Activated naive CD8-positive, alpha-beta T cell treated with anti-CD3 and anti-CD28 coated beads, Interleukin-2, amount 50 U/mL, for 16 hours (primary cell): ENCODE measurements around the gene PHOX2A.

Source experiments
- DNase-seq: peaks from one replicate; pipeline ENCODE4 v3.0.0-alpha.2; 2020; ENCODE audit warnings: low read depth, low spot score

PHOX2A gene

DNA sequence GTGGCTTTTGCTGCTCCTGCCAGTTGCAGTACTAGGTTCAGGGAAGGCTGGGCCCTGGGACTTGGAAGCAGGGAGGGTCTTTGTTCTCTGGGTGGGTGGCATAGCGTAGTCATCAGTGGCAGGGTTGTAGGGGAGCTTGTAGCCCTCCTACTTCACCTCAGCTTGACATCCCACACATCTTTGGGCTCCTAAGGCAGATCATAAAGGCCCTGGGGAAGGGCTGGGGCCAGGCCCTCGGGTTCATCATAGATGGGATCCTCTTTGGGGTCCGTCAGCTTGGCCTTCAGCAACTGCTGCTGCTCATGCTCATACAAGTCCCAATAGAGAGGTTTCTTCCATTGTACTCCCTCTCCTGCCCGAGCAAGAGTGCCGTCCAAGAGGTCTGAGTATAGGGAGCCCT, 6.0 kb upstream of the PHOX2A start:
- DNase-seq = no peak

DNA sequence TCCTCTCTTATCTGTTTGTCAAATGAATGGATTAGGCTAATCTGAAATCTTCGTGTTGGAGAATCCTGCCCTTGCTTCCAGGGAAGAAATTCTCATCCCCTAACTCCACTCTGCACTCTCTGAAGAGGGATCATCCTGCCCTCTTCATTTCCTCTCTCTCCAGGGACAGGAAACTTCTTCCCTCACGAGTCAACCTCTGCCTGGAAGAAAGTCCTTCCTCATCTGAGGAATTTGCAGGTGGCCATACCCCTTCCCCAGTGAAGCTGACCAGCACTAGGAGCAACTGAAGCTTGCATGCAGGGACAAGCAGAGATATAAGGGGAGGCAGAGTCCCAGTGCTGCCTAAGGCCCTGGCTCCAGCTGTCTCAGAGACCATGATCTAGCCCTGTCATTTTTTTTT, 3.6 kb upstream of the PHOX2A start:
- no peak for DNase-seq

DNA sequence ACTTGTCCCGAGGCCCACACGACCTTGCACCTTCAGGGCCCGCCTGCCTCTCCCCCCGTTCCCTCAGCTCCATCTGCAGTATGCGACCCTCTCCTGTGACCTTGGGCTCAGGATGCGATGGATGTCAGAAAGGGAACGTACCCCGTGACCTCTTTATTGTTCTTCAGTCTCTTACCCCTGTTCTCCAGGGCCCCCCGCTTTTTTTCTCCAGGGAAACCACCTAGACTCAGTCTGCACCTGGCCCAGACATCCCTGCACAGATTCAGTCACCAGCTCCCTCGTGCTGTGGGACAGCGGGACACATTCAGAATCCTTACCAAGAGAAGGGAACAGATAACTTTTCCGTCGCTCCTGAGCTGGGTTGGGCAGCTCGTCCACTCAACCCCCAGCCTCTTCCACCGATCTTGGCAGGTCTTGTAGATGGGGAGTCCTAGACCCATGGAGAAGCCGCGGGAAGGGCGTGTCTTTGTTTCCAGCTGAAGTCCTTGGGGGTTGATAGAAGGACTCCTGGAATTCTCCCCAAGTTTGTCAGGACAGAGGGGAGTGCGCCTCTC, 1.4 kb upstream of the PHOX2A start:
- no peak for DNase-seq

DNA sequence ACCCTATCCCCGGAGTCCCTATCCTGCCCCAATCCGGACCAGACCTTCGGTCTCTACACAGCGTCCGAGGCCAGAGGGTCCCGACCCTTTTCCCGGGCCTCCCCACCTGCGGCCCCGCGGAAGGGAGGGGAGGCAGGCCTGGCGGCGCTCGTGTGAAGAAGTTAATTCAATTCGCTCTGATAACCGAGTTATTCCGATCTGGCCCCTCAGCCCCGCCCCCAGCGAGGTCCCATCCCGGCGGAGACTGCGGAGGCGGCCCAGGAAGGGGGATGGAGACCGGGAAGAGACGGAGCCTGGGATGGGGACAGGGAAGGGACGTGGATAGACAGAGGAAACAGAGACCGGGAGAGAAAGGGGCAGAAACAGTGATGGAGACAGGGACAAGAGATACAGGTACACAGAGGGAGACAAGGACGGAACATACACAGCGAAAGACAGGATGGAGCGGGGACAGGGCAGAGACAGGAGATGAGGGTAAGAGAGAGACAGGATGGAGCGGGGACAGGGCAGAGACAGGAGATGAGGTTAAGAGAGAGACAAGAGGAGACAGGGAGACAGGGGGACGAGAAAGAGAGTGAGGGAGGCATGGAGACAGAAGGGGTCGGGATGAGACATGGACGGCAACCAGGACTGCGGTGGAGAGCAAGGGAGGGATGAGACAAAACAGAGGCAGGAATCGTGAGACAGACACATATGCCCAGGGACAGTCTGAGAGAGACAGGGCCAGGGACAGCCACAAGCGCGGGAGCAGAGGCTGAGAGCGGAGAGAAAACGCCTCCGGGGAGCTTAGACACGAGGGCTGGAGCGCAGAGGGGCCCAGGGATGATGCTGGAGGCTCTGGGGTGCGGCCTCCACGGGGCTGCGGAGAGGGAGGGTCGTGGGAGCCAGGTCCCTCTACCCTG, 636 bp upstream of the PHOX2A start:
- DNase-seq = no peak

DNA sequence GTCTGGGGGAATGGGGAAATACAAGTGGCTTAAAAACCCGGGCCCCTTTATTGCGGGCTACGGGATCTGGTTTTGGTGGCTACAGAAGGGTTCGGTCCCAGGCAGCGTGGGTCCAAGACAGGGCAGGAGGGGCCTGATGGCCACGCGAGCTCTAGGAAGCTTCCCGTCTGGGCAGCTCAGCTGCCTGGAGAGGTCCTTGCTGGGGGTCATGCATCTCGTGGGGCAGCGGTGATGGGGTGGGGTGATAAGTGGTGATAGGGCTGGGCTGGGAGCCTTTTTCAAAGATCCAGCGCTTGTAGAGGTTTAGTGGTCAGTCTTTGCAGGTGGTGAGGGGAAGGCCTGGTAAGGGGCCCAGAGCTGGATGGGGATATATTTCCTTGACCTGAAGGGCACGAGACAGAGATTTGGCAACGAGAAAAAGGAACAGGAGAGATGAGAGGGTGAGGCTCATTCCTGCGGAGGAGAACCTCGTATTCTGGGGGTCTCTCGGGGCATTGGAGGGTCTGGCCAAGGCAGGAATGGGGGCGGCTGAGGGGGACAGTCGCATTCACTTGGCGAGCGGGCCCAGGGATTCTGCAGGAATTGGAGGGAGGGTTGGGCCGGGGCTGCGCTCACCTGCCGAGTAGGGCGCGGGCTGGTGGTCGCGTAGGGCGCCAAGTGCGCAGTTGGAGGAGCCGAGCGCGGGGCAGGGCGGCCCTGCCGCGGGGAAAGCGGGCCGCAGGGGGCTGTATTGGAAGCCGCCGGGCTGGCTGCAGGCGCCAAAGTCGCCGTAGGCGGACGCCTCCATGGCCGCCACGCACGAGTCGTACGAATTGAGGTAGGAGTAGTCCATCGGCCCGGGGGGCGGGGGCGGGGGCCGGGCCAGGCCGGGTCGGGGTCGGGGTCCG, 560 bp downstream of the PHOX2A start:
- no peak for DNase-seq

DNA sequence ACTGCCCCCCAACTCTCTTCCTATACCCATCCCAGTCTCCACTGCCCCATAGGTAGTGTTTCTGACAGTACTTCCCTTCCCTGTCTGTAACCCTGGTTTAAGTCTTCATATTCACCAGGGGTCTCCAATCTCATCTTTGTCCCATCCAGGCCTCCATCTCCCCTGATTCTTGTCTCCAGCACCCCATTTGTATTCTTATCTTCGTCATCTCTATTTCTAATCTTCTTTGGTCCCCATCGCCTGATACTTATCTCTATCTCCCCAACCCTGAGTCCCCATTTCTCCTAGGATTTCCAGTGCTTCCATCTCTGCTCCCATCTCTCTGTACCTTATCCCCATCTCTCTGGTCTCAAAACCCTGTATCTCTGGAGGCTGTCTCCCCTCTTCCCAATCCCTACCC, 1.8 kb downstream of the PHOX2A start:
- no peak for DNase-seq

DNA sequence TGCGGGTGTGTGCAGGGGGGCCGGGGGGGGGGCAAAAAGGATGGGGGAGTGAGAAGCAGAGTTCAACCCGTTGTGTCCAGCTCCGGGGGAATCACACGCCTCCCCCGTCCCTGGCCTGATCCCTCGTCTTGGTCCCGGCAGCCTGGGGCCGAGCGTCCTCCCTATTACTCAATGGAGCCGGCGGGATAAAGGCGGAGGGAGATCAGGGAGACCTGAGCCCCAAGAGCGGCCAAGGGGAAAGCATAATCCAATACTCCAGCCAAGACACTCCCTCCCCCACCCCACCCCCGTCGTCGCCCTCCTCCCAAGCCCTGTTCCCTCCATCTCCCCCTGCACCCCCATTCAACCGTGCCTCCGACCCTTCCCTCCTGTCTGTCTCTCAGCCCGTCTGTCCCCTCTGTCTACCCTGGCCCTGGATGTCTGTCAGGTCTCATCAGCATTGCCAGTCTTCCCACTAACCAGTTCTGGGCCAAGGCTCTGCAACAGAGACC, 2.6 kb downstream of the PHOX2A start:
- DNase-seq = no peak

DNA sequence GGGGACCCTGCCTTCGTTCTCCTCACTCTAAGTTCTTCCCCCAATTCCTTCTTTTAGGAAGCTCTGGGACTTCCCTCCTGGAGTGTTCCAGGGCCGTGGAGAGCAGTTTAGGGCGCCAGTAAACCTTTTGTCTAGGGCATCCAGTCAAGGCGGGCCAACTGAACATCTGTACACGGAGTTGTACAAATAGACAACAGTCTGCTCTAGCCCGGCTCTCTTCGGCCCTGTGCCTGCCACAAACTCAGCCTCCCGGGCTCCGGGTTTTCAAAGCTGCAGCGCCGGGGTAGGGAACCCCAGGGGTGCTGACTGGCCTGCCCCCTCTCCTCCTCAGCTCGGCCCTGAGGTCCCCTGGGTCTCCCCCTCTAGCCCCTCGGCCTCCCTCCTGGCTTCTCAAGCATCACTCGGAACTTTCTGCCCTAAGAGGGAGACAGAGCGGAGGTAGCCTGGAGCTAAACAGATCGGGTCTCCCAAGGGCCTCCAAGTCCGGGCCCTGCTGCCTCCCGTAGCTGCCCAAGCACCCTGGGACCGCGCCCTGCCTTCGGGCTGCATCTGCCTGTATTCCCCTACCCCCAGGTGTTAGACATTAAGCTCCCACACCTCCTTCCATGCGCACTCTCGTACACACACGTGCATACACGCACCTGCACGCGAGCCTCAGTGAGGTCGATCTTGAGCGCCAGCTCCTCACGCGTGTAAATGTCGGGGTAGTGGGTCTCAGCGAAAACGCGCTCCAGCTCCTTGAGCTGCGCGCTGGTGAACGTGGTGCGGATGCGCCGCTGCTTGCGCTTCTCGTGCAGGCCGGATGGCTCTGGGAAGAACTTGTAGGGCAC, 3.3 kb downstream of the PHOX2A start:
- no peak for DNase-seq

DNA sequence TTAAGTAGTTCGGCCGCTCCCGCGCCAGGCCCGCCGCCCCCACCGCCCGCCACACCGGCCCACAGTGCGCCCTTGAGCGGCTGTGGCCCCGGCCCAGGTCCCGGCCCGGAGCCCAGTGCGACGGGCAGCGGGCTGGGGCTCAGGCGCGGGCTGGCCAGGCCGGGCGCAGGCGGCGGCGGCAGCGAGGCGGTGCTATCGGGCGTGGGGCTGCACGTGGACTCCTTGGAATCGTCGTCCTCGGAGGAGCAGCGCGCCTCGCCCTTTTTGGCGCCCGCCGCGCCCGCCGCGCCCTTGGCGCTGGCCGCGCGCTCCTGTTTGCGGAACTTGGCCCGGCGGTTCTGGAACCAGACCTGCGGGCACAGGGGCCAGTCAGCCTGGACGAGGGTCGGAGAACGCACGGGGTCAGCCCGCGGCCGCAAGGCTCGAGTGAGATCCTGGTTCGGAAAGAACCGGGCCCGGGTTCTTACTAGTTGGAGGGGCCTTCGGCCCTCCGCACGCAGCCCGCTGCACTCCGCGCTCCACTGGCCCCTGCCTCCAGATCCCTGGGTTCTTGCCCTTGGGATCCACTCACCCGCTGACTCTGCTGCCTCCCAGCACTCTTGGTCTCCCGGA, 4.0 kb downstream of the PHOX2A start:
- DNase-seq = no peak

DNA sequence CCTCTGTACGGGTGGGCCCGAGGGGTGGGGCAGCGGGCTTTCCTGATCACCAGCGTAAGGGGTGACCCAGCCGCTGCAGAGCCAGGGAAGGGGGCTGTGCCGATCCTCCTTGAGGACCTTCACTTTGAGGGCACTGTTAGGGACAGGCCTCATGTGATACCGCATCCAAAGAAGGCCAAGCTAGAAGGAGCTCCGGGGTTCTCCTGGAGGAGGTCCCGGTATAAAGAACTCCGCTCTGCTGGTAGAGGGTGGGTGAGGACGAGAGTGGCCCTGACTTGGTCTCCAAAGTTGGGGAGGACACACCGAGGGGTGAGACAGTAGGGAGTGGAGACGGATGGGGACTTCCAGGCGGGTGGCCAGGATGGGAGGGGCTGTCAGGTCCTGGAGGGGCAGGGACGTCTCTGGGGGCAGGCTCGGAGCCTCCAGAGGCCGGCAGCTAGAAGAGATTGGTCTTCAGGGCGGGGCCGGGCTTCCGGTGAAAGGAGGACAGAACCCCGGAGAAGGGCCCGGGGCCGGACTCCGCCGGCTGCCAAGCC, 4.6 kb downstream of the PHOX2A start:
- DNase-seq = no peak

DNA sequence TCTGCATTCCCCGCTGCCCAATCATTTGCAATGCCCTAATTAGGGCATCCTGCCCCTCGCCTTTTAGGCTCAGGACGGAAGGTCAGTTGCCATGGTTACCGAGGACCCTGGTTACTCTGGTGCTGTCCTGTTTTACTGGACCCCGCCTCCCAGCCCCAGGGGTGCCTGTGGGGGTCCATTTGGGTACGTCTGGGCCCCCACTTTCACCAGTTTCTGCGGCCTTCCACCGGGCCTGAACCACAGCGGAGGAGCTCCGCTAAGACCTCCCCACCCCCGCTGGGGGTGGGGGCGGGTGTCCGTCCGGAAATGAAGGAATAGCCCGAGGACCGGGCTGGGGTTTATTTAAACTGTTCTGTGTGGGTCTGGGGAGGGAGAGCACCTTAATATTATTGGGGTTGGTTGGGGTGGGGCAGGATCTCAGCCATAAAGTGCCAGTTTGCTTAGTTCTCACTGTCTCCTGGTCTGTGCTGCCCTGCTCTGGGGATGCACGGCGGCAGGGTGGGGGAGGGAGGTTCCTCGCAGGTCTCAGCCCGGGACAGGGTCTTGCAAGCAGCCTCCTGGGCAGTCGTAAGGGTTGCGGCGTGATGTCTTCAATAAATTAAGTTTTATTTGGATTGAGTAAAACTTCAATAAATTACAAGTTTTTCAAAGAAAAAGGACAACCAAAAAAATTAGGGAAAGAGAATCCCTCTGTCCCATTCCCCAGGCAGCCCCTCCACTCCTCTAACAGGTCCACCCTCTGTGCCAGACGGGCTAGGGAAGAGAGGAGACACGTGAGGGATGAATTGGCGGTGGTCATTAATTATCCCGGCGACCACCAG, 5.3 kb downstream of the PHOX2A start:
- no peak for DNase-seq

DNA sequence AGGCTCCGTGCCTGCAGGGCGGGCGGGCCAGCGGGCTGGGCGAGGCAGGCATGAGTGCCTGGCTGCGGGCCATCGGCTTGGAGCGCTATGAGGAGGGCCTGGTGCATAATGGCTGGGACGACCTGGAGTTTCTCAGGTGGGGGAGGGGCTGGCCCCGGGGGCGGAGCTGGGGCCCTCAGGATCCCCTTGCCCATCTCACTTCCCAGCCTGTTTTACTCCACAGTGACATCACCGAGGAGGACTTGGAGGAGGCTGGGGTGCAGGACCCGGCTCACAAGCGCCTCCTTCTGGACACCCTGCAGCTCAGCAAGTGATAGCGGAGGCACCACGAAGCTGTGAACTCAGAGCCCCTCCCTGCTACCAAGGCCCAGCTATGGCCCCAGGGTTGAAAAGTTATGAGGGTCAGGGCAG, 5.9 kb downstream of the PHOX2A start:
- no peak for DNase-seq

DNA sequence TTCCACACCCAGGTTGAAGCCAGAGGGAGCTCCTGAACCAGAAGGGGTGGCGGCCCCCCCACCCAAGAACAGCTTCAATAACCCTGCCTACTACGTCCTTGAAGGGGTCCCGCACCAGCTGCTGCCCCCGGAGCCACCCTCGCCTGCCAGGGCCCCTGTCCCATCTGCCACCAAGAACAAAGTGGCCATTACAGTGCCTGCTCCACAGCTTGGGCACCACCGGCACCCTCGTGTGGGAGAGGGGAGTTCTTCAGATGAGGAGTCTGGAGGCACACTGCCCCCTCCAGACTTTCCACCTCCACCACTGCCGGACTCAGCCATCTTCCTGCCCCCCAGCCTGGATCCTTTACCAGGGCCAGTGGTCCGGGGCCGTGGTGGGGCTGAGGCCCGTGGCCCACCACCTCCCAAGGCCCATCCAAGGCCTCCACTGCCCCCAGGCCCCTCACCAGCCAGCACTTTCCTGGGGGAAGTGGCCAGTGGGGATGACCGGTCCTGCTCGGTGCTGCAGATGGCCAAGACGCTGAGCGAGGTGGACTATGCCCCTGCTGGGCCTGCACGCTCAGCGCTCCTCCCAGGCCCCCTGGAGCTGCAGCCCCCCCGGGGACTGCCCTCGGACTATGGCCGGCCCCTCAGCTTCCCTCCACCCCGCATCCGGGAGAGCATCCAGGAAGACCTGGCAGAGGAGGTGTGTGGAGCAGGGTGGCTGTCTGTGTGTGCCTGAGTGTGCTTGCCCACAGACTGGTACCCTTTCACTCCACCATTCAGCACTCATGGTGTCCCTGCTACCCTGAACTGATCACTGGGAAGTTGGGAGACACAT, 6.7 kb downstream of the PHOX2A start:
- no peak for DNase-seq

DNA sequence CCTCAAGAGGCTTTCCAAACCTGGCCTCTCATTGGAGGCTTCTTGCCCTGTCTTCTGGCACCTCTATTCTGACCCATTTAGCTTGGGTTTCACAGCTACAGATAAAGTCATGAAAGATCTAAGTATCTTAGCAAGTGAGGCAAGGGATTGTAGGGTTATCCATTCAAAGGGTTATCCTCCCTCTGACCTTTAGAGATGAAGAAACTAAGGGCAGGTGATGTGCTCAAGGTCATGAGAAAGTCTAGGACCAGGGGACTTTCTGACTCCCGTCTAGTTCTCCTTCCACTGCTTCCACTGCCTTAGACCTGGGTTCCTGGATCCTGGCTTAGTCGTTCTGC, 7.2 kb downstream of the PHOX2A start:
- DNase-seq = no peak

DNA sequence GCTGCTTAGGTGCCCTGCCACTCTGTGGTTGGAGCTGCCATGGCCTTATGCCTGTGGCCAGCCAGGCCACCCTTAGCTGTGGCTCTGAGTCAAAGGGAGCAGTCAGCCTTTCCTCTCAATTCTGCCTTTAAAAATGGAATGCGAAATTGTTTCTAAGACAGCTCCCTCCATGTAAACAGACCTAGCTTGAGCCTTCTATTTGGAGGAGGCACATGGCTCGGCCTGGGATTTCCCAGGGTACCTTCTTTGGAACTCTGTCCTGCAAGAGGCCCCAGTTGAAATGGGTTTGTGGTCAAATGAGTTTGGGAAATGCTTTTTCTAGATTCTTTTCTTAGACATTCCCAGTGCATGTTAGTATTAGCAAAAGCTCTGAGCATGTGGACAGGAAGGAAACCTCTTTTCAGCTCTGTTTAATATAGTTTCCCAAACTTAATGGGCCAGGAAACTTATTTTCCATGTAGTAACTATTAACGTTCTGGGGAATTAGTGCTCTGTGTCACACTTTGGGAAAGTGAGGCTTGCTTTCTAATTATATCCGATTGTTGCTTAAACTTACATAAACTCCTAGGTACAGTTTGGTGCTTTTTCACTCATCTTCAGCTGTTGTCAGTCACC, 7.8 kb downstream of the PHOX2A start:
- DNase-seq = no peak

DNA sequence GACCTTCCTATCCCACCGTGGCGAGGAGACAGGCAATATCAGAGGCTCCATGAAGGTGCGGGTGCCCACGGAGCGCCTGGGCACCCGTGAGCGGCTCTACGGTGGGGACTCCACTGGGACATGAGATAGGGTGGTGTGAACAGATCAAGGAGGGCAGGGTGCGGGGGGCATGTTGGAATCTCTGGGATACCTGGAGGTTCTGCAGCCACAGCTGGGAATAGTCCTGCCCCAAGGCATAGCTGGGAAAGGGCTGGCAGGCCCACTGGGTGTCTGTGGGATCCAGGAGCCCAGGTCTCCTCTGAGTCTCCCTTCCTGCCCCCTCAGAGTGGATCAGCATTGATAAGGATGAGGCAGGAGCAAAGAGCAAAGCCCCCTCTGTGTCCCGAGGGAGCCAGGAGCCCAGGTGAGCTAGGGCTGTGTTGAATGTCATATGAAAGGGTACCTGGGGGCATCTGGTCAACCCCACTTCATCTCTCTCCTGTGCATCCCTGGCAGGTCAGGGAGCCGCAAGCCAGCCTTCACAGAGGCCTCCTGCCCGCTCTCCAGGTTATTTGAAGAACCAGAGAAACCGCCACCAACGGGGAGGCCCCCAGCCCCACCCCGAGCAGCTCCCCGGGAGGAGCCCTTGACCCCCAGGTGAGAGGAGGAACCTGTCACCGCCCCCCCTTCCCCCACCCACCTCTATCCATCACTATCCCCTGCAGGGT, 8.5 kb downstream of the PHOX2A start:
- DNase-seq = no peak

DNA sequence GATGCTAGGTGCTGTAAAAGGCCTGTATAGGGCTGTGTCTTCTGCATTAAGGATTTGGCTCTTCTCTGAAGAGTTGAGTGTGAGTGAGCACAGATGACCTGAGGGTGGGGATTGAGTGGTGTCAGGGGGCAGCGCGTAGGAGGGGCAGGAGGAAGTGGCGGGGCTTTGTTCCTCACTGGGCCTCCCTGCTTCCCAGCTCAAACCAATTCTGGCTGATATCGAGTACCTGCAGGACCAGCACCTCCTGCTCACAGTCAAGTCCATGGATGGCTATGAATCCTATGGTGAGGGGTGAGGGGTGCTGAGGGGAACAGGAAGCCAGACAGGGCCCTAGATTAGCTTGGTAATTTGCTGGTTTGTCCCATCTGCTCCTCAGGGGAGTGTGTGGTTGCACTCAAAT, 9.1 kb downstream of the PHOX2A start:
- DNase-seq = no peak

DNA sequence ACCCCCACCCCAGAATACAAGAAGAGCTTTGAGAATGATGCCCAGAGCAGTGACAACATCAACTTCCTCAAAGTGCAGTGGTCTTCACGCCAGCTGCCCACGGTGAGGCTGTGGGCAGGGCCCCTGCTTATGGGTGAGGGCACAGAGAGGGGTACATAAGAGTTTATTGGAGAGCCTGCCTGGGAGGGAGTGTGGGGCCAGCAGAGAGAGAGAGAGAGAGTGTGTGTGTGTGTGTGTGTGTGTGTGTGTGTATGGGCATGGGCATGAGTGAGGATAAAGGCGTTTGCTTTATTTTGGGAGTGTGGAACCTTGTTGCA, 9.5 kb downstream of the PHOX2A start:
- no peak for DNase-seq
